ENCODE data around the gene NRXN2. TPM values are rescaled to one million over a fixed set of nuclear protein-coding genes. Genes with fewer than 3 reads are reported as not detected.

NRXN2 gene
- total RNA-seq, 1 donor from 2014 or later, result 16.3 TPM

DNA sequence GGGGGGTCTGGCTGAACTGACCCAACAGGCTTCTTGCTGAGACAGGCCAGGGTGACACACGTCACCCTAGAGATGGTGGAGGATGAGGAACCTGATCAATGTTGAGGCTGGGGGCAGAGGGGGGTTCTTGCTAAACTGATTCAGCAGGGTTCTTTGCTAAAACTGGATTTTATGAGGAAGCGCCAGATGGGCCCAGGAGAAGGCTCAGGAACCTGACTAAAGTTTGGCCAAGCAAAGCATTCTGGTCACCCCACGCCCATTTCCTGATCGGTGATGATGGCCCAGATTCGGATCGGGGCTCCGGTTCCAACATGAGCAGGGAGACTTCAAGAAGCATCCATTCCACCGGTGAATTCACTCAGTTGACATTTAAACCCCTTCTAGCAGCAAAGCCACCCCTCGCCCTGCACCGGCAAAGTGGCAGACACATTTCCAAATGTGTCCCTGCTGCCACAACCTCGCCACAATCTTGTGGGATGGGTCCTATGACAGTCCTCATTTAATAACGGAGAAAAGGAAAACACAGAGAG is 166.2 kb downstream of the NRXN2 start:
- DNase-seq (ENCODE audit: low read depth), result no peak

Other genes starting within 250 kb of the NRXN2 start
- gene SLC22A11, start 167.3 kb downstream of the NRXN2 start, total RNA-seq, result not detected in 2 replicates
- not detected in 2 replicates for gene SLC22A12, start 132.0 kb downstream of the NRXN2 start, total RNA-seq
- 0.62 and 2.3 TPM in 2 replicates for gene RASGRP2, start 20.9 kb upstream of the NRXN2 start, total RNA-seq
- gene PYGM, start 36.8 kb upstream of the NRXN2 start, total RNA-seq, result 23.5 and 24.9 TPM in 2 replicates
- gene SF1, start 55.3 kb upstream of the NRXN2 start, total RNA-seq, result 97.3 and 141 TPM in 2 replicates
- gene MAP4K2, start 80.0 kb upstream of the NRXN2 start, total RNA-seq, result 7.1 and 10.8 TPM in 2 replicates
- 10.5 and 13.7 TPM in 2 replicates for gene MEN1, start 87.4 kb upstream of the NRXN2 start, total RNA-seq
- gene CDC42BPG, start 121.5 kb upstream of the NRXN2 start, total RNA-seq, result 0.62 and 2.0 TPM in 2 replicates
- gene EHD1, start 155.4 kb upstream of the NRXN2 start, total RNA-seq, result 58.0 and 60.4 TPM in 2 replicates
- 14.1 and 20.4 TPM in 2 replicates for gene ATG2A, start 194.0 kb upstream of the NRXN2 start, total RNA-seq
- 32.1 and 39.0 TPM in 2 replicates for gene PPP2R5B, start 201.5 kb upstream of the NRXN2 start, total RNA-seq
- not detected in 2 replicates for gene GPHA2, start 212.7 kb upstream of the NRXN2 start, total RNA-seq
- gene MAJIN, start 248.9 kb upstream of the NRXN2 start, total RNA-seq, result not detected in 2 replicates

Data from myocyte (in vitro differentiated cells).